Activated CD4-positive, CD25-positive, alpha-beta regulatory T cell (primary cell): Measurements from ENCODE around the gene SORCS2.
"Not testable (repeated sequence)": the region's sequence is repeated elsewhere in the genome, so short reads cannot be mapped to it uniquely, and the experiment has no call there.

ENCODE experiments used
- DNase-seq, 4 experiments: peaks; one replicate each; lab custom pipeline; 2025; lab: John Stamatoyannopoulos, UW

The SORCS2 gene

GRCh38 chr4:7450775-7451433 lies 258.6 kb downstream of the SORCS2 start:
- DNase-seq: no peak

GRCh38 chr4:7451434-7451789 lies 259.1 kb downstream of the SORCS2 start:
- no peak for DNase-seq

- DNase-seq: no peak
Observed at GRCh38 chr4:7451800-7452199, 259.5 kb downstream of the SORCS2 start.

- not testable (repeated sequence) for DNase-seq
Observed at GRCh38 chr4:7452802-7453201, 260.5 kb downstream of the SORCS2 start.

GRCh38 chr4:7457201-7458065 lies 265.1 kb downstream of the SORCS2 start:
- DNase-seq: no peak

- DNase-seq: no peak
Observed at GRCh38 chr4:7458066-7458425, 265.7 kb downstream of the SORCS2 start.

- no peak for DNase-seq
Observed at GRCh38 chr4:7458477-7458876, 266.1 kb downstream of the SORCS2 start.

GRCh38 chr4:7459471-7459870 lies 267.1 kb downstream of the SORCS2 start:
- no peak for DNase-seq

GRCh38 chr4:7460566-7460965 lies 268.2 kb downstream of the SORCS2 start:
- DNase-seq: no peak

GRCh38 chr4:7461230-7461629 lies 268.9 kb downstream of the SORCS2 start:
- DNase-seq: no peak

- no peak for DNase-seq
Observed at GRCh38 chr4:7462509-7462971, 270.2 kb downstream of the SORCS2 start.

- no peak for DNase-seq
Observed at GRCh38 chr4:7463566-7464258, 271.4 kb downstream of the SORCS2 start.

GRCh38 chr4:7464259-7464655 lies 271.9 kb downstream of the SORCS2 start:
- no peak for DNase-seq

GRCh38 chr4:7465017-7465416 lies 272.7 kb downstream of the SORCS2 start:
- no peak for DNase-seq

GRCh38 chr4:7466215-7466614 lies 273.9 kb downstream of the SORCS2 start:
- no peak for DNase-seq

GRCh38 chr4:7466904-7467303 lies 274.6 kb downstream of the SORCS2 start:
- DNase-seq: no peak

GRCh38 chr4:7467471-7467870 lies 275.1 kb downstream of the SORCS2 start:
- no peak for DNase-seq

- no peak for DNase-seq
Observed at GRCh38 chr4:7469023-7469422, 276.7 kb downstream of the SORCS2 start.

- no peak for DNase-seq
Observed at GRCh38 chr4:7470111-7470510, 277.8 kb downstream of the SORCS2 start.

- no peak for DNase-seq
Observed at GRCh38 chr4:7470522-7471128, 278.3 kb downstream of the SORCS2 start.

- DNase-seq: no peak
Observed at GRCh38 chr4:7472442-7473013, 280.2 kb downstream of the SORCS2 start.

GRCh38 chr4:7473081-7473480 lies 280.7 kb downstream of the SORCS2 start:
- DNase-seq: no peak
